ENCODE results near the gene ADARB2. TPM values are rescaled to one million over a fixed set of nuclear protein-coding genes. Genes with fewer than 3 reads are reported as not detected.
"Not testable (repeated sequence)": the region's sequence is repeated elsewhere in the genome, so short reads cannot be mapped to it uniquely, and the experiment has no call there.

ADARB2 gene
- total RNA-seq, 1 donor from 2014 or later: 1.2 TPM

DNA sequence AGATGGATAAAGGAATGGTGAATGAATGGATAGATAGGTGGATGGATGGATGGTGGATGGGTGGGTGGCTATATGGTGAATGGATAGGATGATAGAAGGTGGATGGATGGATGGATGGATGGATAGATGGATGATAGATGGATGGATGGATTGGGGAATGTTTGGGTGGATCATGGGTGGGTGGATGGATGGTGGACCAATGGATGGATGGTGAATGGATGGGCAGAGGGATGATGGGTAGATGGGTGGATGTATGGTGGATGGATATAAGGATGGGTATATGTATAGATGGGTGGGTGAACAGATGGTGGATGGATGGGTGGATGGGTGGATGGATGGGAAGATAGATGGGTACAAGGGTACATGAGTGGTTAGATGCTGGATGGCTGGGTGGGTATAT, 322.4 kb downstream of the ADARB2 start:
- Histone ChIP-seq H3K9me3 (no peaks in the 10 kb centered on the region), H3K27ac (no peak overlapping the region), H3K36me3 (no peaks in the 10 kb centered on the region), H3K4me3 (no peak overlapping the region), H3K27me3 (peaks cover 3% of the 10 kb centered on the region), H3K4me1 (no peaks in the 10 kb centered on the region)
- intact Hi-C loops (cut with DNase I): no loop called here
- ATAC-seq: no peak
- TF ChIP-seq, protein P1, sequence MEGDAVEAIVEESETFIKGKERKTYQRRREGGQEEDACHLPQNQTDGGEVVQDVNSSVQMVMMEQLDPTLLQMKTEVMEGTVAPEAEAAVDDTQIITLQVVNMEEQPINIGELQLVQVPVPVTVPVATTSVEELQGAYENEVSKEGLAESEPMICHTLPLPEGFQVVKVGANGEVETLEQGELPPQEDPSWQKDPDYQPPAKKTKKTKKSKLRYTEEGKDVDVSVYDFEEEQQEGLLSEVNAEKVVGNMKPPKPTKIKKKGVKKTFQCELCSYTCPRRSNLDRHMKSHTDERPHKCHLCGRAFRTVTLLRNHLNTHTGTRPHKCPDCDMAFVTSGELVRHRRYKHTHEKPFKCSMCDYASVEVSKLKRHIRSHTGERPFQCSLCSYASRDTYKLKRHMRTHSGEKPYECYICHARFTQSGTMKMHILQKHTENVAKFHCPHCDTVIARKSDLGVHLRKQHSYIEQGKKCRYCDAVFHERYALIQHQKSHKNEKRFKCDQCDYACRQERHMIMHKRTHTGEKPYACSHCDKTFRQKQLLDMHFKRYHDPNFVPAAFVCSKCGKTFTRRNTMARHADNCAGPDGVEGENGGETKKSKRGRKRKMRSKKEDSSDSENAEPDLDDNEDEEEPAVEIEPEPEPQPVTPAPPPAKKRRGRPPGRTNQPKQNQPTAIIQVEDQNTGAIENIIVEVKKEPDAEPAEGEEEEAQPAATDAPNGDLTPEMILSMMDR (IDR thresholded peaks at IDR 0.05): no peak
- no peak for DNase-seq

DNA sequence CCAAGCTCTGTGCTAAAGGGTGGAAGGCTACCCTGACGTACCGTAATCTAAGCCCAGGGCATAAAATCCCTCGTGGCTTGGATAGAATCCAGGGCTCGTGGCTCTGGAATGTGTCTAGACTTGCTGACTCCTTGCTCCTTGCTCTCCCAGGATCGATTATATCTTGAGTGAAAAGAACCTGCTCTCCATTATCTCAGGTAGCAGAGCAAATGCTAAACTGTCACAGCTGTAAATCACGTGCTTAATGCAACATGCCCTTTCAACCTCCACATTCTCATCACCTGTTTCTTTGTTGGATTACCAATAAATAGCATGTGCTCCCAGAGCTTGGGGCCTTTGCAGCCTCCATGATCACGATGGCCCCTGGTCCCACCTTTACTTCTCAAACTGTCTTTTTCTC, 323.0 kb downstream of the ADARB2 start:
- ATAC-seq; DNase-seq; intact Hi-C loops (cut with DNase I); H3K4me1 ChIP-seq; H3K9me3 ChIP-seq; H3K36me3 ChIP-seq; H3K27ac ChIP-seq; H3K27me3 ChIP-seq; H3K4me3 ChIP-seq: not testable (repeated sequence)

DNA sequence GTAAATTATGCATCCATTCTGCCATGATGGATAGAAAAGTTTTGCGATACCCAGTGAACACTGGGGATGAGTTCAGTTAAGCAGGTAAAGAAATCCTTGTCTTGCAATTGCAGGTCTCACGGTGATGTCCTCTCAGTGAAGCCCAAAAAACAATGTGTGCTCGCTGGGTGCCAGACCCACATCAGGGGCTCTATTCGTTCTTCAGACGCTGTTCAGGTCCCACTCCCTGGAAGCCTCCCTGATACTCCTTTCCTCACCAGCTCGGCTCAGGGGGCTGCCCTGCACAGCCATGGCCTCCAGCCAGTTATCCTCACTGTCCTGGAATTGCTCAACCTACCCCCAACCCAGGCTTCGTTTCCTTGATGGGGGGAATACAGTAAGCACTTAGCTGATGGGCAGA, 323.5 kb downstream of the ADARB2 start:
- Histone ChIP-seq H3K36me3 (no peaks in the 10 kb centered on the region), H3K4me3 (no peak overlapping the region), H3K9me3 (no peaks in the 10 kb centered on the region), H3K27me3 (no peaks in the 10 kb centered on the region), H3K4me1 (no peaks in the 10 kb centered on the region), H3K27ac (no peak overlapping the region)
- TF ChIP-seq, protein P1 (IDR thresholded peaks at IDR 0.05): no peak
- intact Hi-C loops (cut with DNase I): no loop called here
- ATAC-seq (no peak), DNase-seq (no peak)

DNA sequence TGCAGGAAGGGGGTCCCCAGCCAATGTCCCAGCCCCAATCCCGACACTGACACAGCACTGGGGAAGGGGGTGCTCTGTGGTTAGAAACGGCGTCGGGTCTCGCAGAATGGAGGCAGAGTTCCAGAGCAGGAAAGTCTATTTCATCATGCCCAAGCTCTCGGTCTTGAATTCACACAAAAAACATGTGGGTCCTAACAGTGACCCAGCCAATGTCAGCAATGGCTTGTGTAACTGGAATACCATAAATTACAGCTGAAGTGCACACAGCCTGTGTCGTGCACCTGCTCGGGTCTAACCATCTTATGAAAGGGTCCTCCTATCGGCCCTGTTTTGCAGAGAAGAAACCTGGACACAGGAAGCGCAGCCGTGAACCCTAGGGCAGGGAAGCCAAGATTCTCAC, 324.1 kb downstream of the ADARB2 start:
- no peaks in the 10 kb centered on the region for H3K36me3 ChIP-seq
- intact Hi-C loops (cut with DNase I): no loop called here
- no peak for DNase-seq
- no peak overlapping the region for H3K27ac ChIP-seq
- H3K27me3 ChIP-seq: no peaks in the 10 kb centered on the region
- no peak for ATAC-seq
- no peaks in the 10 kb centered on the region for H3K9me3 ChIP-seq
- TF ChIP-seq, protein P1 (IDR thresholded peaks at IDR 0.05): no peak
- H3K4me1 ChIP-seq: no peaks in the 10 kb centered on the region
- H3K4me3 ChIP-seq: no peak overlapping the region

DNA sequence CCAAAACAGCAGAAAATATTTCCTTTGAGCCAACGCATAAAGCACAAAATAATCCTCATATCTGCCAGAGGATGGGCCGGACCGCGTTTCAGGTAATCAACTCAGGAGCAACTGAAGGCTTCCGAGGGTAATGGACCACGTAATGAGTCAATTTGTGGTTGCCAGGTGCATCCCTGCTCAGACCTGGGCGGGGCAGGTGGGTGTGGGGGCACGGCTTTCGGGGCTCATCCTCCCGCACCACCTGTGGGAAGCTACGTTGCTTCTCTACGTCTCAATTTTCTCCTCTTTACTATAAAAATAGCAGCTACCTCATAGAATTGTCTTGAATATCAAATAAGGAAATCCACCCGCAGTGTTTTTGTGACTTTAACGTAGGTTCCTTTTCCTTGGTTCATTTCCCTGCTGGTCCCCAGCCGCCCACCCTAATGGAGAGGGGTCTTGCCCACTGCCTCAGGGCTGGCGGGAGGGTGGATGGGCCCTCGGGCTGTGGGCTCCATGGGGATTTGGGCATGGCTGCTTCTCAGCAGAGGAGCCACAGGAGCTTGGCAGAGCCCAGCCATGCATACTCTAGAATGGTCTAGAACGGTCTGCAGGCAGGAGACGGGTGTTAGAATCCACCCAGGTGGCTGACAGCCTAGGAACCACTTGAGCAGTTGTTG, 324.7 kb downstream of the ADARB2 start:
- Histone ChIP-seq H3K27ac (no peak overlapping the region), H3K4me1 (no peaks in the 10 kb centered on the region), H3K9me3 (no peaks in the 10 kb centered on the region), H3K27me3 (no peaks in the 10 kb centered on the region), H3K4me3 (no peak overlapping the region), H3K36me3 (no peaks in the 10 kb centered on the region)
- TF ChIP-seq, protein P1 (IDR thresholded peaks at IDR 0.05): no peak
- no peak for ATAC-seq
- DNase-seq: no peak
- intact Hi-C loops (cut with DNase I): no loop called here

DNA sequence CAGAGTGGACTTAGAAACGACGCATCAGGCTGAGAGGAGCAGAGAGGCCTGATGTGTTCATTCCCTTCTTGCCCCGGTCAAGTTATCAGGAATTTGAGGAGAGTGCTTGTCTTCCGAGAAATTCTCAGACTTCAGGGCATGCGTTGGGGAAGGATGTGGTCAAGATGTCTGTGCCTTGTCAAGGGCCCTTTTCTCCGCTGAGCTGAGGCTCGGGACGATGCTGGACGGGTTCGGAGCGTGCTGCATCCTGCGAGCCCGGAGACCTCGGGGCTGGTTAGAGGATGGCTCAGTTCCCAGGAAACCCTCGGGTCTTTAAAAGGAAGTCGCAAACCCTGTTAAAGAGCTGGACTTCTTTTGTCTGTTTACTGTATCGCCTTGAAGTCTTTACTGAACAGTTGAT, 325.4 kb downstream of the ADARB2 start:
- Histone ChIP-seq H3K27ac (no peak overlapping the region), H3K4me1 (no peaks in the 10 kb centered on the region), H3K9me3 (no peaks in the 10 kb centered on the region), H3K36me3 (no peaks in the 10 kb centered on the region), H3K4me3 (no peak overlapping the region), H3K27me3 (no peaks in the 10 kb centered on the region)
- intact Hi-C loops (cut with DNase I): no loop called here
- TF ChIP-seq, protein P1 (IDR thresholded peaks at IDR 0.05): no peak
- ATAC-seq (no peak), DNase-seq (no peak)
